H9 (cell line): ENCODE results near the gene SLC22A16. TPM values are rescaled to one million over a fixed set of nuclear protein-coding genes. Genes with fewer than 3 reads are reported as not detected.

ENCODE experiments used
- DNase-seq: peaks from one replicate; pipeline ENCODE4 v3.0.0-alpha.2; 2017
- H2AFZ ChIP-seq: one replicate; pipeline ENCODE4 v1.6.1; 2013; ENCODE audit warnings: mild to moderate bottlenecking, low read length, control low read depth, moderate library complexity
- H2AK5ac ChIP-seq: 2 replicates; pipeline ENCODE4 v1.6.1; 2013; ENCODE audit warnings: low read length, control low read depth, mixed read lengths; ENCODE audit not compliant: insufficient read length
- H2BK120ac ChIP-seq: one replicate; pipeline ENCODE4 v1.6.1; 2013; ENCODE audit warnings: low read depth, mild to moderate bottlenecking, low read length, control low read depth, inconsistent platforms; ENCODE audit not compliant: poor library complexity, severe bottlenecking
- H2BK12ac ChIP-seq: 2 replicates; pipeline ENCODE4 v1.6.1; 2013; ENCODE audit warnings: low read length, control low read depth, mixed read lengths, low read depth; ENCODE audit not compliant: insufficient read length
- H2BK15ac ChIP-seq: 2 replicates; pipeline ENCODE4 v1.6.1; 2013; ENCODE audit warnings: low read depth, low read length, control low read depth
- H2BK20ac ChIP-seq: one replicate; pipeline ENCODE4 v1.6.1; 2013; ENCODE audit warnings: low read depth, mild to moderate bottlenecking, low read length, control low read depth, inconsistent platforms; ENCODE audit not compliant: poor library complexity, severe bottlenecking
- H2BK5ac ChIP-seq: 2 replicates; pipeline ENCODE4 v1.6.1; 2013; ENCODE audit warnings: low read length, control low read depth, mixed read lengths; ENCODE audit not compliant: insufficient read length
- H3K14ac ChIP-seq: 2 replicates; pipeline ENCODE4 v1.6.1; 2013; ENCODE audit warnings: low read length, control low read depth; ENCODE audit not compliant: insufficient read depth
- H3K18ac ChIP-seq: 2 replicates; pipeline ENCODE4 v1.6.1; 2013; ENCODE audit warnings: low read depth, mild to moderate bottlenecking, mixed read lengths, low read length, control low read depth; ENCODE audit not compliant: insufficient read length
- H3K23ac ChIP-seq: 2 replicates; pipeline ENCODE4 v1.6.1; 2013; ENCODE audit warnings: low read length, control low read depth, mixed read lengths, low read depth; ENCODE audit not compliant: insufficient read length
- H3K23me2 ChIP-seq: 2 replicates; pipeline ENCODE4 v1.6.1; 2013; ENCODE audit warnings: low read depth, mild to moderate bottlenecking, mixed read lengths, low read length, control low read depth; ENCODE audit not compliant: insufficient read length, poor library complexity, severe bottlenecking
- H3K27ac ChIP-seq: 2 replicates; pipeline ENCODE4 v1.5.1; 2013; ENCODE audit warnings: low read length, control low read depth, mixed read lengths, low read depth; ENCODE audit not compliant: insufficient read length
- H3K27me3 ChIP-seq: 2 replicates; pipeline ENCODE4 v1.6.1; 2013; ENCODE audit warnings: low read length, control low read depth, inconsistent platforms; ENCODE audit not compliant: insufficient read depth
- H3K4ac ChIP-seq: 2 replicates; pipeline ENCODE4 v1.6.1; 2013; ENCODE audit warnings: low read depth, mild to moderate bottlenecking, control low read depth, inconsistent platforms, low read length, moderate library complexity
- H3K4me1 ChIP-seq: 2 replicates; pipeline ENCODE4 v1.6.1; 2013; ENCODE audit warnings: low read length, control low read depth, inconsistent platforms; ENCODE audit not compliant: insufficient read depth
- H3K4me2 ChIP-seq: 2 replicates; pipeline ENCODE4 v1.6.1; 2013; ENCODE audit warnings: low read length, control low read depth, mixed read lengths; ENCODE audit not compliant: insufficient read length, insufficient read depth
- H3K56ac ChIP-seq: 2 replicates; pipeline ENCODE4 v1.6.1; 2013; ENCODE audit warnings: low read depth, mild to moderate bottlenecking, mixed read lengths, low read length, control low read depth; ENCODE audit not compliant: insufficient read length
- H3K79me1 ChIP-seq: 2 replicates; pipeline ENCODE4 v1.6.1; 2013; ENCODE audit warnings: low read depth, mild to moderate bottlenecking, moderate library complexity, low read length, control low read depth, inconsistent platforms; ENCODE audit not compliant: insufficient read depth, poor library complexity, severe bottlenecking
- H3K79me2 ChIP-seq: 2 replicates; pipeline ENCODE4 v1.6.1; 2013; ENCODE audit warnings: low read length, control low read depth, inconsistent platforms; ENCODE audit not compliant: insufficient read depth
- H3K9ac ChIP-seq: 2 replicates; pipeline ENCODE4 v1.6.1; 2013; ENCODE audit warnings: low read length, control low read depth, mixed read lengths; ENCODE audit not compliant: insufficient read length; ENCODE audit errors: extremely low read depth
- H3K9me3 ChIP-seq: one replicate; pipeline ENCODE4 v1.6.1; 2013; ENCODE audit warnings: low read depth, low read length, inconsistent platforms; ENCODE audit not compliant: control insufficient read depth
- H3T11ph ChIP-seq: one replicate; pipeline ENCODE4 v1.6.1; 2013; ENCODE audit warnings: mild to moderate bottlenecking, low read length, control low read depth, inconsistent platforms
- H4K20me1 ChIP-seq: one replicate; pipeline ENCODE4 v1.6.1; 2013; ENCODE audit not compliant: control insufficient read depth, insufficient read length, insufficient read depth
- H4K5ac ChIP-seq: 2 replicates; pipeline ENCODE4 v1.6.1; 2013; ENCODE audit warnings: low read depth, mild to moderate bottlenecking, mixed read lengths, low read length, control low read depth; ENCODE audit not compliant: insufficient read length
- H4K8ac ChIP-seq: replicated peaks from 2 replicates; pipeline ENCODE4 v1.6.1; 2013; ENCODE audit warnings: low read length, control low read depth, mixed read lengths, low read depth; ENCODE audit not compliant: insufficient read length
- H4K91ac ChIP-seq: 2 replicates; pipeline ENCODE4 v1.6.1; 2013; ENCODE audit warnings: low read depth, mild to moderate bottlenecking, moderate library complexity, mixed read lengths, low read length, control low read depth; ENCODE audit not compliant: insufficient read length
- H3K27ac Mint-ChIP-seq, 3 experiments: 2 replicates in 2 of 3; 3 replicates in 1 of 3; pipeline ENCODE4 v1.8.0; 2020 to 2021; ENCODE audit warnings: mixed read lengths in 3 of 3, mild to moderate bottlenecking in 1 of 3, moderate library complexity in 1 of 3
- H3K27me3 Mint-ChIP-seq: 2 replicates; pipeline ENCODE4 v1.8.0; 2021; ENCODE audit warnings: low read depth, mild to moderate bottlenecking, moderate library complexity, mixed read lengths
- H3K36me3 Mint-ChIP-seq, 3 experiments: 2 replicates in 2 of 3; 3 replicates in 1 of 3; pipeline ENCODE4 v1.8.0; 2020 to 2021; ENCODE audit warnings: low read depth in 3 of 3, mixed read lengths in 3 of 3; ENCODE audit not compliant: insufficient read depth in 1 of 3
- H3K4me1 Mint-ChIP-seq, 2 experiments: 2 replicates each; pipeline ENCODE4 v1.8.0; 2020; ENCODE audit warnings: mixed read lengths in 2 of 2
- H3K4me3 Mint-ChIP-seq, 2 experiments: 2 replicates in 1 of 2; 3 replicates in 1 of 2; pipeline ENCODE4 v1.8.0; 2020 to 2021; ENCODE audit warnings: mild to moderate bottlenecking in 2 of 2, mixed read lengths in 2 of 2, moderate library complexity in 1 of 2
- H3K9me3 Mint-ChIP-seq, 2 experiments: 2 replicates in 1 of 2; 3 replicates in 1 of 2; pipeline ENCODE4 v1.8.0; 2020; ENCODE audit warnings: mild to moderate bottlenecking in 2 of 2, mixed read lengths in 2 of 2, moderate library complexity in 1 of 2
- WGBS: extraction: QIAGEN DNeasy Blood & Tissue Kit; methylation state at CpG from one replicate; pipeline ENCODE4 v1.1.7; 2013; ENCODE audit warnings: missing lambda C conversion rate, low lambda C conversion rate, mixed read lengths; ENCODE audit not compliant: insufficient read length; ENCODE audit errors: extremely low coverage; 5-methylcytosine and 5-hydroxymethylcytosine counted together
- total RNA-seq: library from RNA; stranded (reverse); gene quantifications from 2 replicates; pipeline ENCODE4 v1.2.1, GENCODE V29; 2021
- TF ChIP-seq, protein P1 (sequence below): fragments of 200-600 bp; sonication (generic); conservative IDR thresholded peaks from 3 replicates; pipeline ENCODE4 v1.8.0; 2021; ENCODE audit warnings: antibody characterized with exemption, mild to moderate bottlenecking

SLC22A16 gene
- total RNA-seq, 1 experiment from 2014 or later, result not detected

DNA sequence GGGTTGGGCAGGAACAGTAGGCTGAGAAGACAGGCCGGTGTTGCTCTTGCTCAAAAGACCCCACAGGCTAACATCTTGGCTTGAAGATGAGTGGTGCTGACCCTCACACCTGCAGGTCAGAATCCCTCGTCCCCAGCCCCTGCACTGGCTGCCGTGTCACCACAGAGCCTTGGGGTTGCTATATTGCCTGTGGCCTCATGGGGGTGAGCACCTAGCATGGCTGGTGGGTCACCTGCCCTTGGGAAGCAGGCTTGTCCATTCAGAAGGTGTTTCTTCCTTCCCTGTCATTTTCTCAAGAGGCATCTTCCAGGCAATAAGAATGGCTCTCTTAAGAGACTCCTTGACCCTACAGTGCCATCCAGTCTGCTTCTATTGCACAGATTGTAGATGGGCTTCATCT lies 7.7 kb downstream of the SLC22A16 start:
- no peak overlapping the region for H2AFZ ChIP-seq
- H2BK12ac ChIP-seq, result no peak overlapping the region
- Mint-ChIP-seq H3K9me3 (peaks cover 8 to 10% of the 10 kb centered on the region in 2 experiments; a peak in 4 of 5 replicates), H3K36me3 (peaks cover 0 to 5% (median under 1%) of the 10 kb centered on the region in 3 experiments; a peak in 4 of 7 replicates), H3K4me3 (no peak overlapping the region), H3K27me3 (no peaks in the 10 kb centered on the region; the same call in none of the 2 replicates), H3K27ac (no peak overlapping the region), H3K4me1 (no peaks in the 10 kb centered on the region)
- no peak overlapping the region for H3K9ac ChIP-seq
- H3K79me1 ChIP-seq, result no peaks in the 10 kb centered on the region
- WGBS, result no CpG with 5 or more reads among the region's 3 CpGs
- no peak overlapping the region for H3K4me2 ChIP-seq
- H3K27me3 ChIP-seq, result no peaks in the 10 kb centered on the region
- H3K14ac ChIP-seq, result no peak overlapping the region
- no peak overlapping the region for H3T11ph ChIP-seq
- no peak overlapping the region for H4K91ac ChIP-seq
- H3K4ac ChIP-seq, result no peak overlapping the region
- H3K56ac ChIP-seq, result no peak overlapping the region
- no peaks in the 10 kb centered on the region for H3K23me2 ChIP-seq
- H3K18ac ChIP-seq, result no peak overlapping the region
- no peak overlapping the region for H3K27ac ChIP-seq
- no peak overlapping the region for H4K5ac ChIP-seq
- H2BK5ac ChIP-seq, result no peak overlapping the region
- H2BK120ac ChIP-seq, result no peak overlapping the region
- H2BK20ac ChIP-seq, result no peak overlapping the region
- H4K8ac ChIP-seq, result no peak overlapping the region
- peak; percentile 41 for DNase-seq
- H2AK5ac ChIP-seq, result no peak overlapping the region
- no peaks in the 10 kb centered on the region for H3K9me3 ChIP-seq
- TF ChIP-seq, protein P1, sequence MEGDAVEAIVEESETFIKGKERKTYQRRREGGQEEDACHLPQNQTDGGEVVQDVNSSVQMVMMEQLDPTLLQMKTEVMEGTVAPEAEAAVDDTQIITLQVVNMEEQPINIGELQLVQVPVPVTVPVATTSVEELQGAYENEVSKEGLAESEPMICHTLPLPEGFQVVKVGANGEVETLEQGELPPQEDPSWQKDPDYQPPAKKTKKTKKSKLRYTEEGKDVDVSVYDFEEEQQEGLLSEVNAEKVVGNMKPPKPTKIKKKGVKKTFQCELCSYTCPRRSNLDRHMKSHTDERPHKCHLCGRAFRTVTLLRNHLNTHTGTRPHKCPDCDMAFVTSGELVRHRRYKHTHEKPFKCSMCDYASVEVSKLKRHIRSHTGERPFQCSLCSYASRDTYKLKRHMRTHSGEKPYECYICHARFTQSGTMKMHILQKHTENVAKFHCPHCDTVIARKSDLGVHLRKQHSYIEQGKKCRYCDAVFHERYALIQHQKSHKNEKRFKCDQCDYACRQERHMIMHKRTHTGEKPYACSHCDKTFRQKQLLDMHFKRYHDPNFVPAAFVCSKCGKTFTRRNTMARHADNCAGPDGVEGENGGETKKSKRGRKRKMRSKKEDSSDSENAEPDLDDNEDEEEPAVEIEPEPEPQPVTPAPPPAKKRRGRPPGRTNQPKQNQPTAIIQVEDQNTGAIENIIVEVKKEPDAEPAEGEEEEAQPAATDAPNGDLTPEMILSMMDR, result no peak; the same call in 2 of the 3 replicates
- no peak overlapping the region for H2BK15ac ChIP-seq
- no peak overlapping the region for H3K23ac ChIP-seq
- H4K20me1 ChIP-seq, result no peaks in the 10 kb centered on the region
- no peaks in the 10 kb centered on the region for H3K79me2 ChIP-seq
- no peaks in the 10 kb centered on the region for H3K4me1 ChIP-seq
